Skin epidermis (tissue), 12 donors: ENCODE results near the gene NR2F1-AS1.
A peak's percentile ranks its signal among the peaks of the same experiment; 100 is the strongest.

Experiments used
- H3K27ac ChIP-seq, 21 experiments: fragments of 200-600 bp; sonication (generic) in 11 of 21; one replicate each; pipeline ENCODE4 v1.5.0; 2020; ENCODE audit warnings: mild to moderate bottlenecking in 3 of 21, inconsistent platforms in 2 of 21, moderate library complexity in 2 of 21
- H3K4me3 ChIP-seq, 7 experiments: fragments of 200-600 bp; sonication (generic) in 2 of 7; one replicate each; pipeline ENCODE4 v1.5.0; 2020; ENCODE audit warnings: inconsistent platforms in 2 of 7, mild to moderate bottlenecking in 2 of 7, moderate library complexity in 1 of 7

NR2F1-AS1 gene

GRCh38 chr5:93591323-93591945 is 10.4 kb upstream of the NR2F1-AS1 start:
- Histone ChIP-seq H3K4me3 (no peak overlapping the region), H3K27ac (no peak overlapping the region)

DNA sequence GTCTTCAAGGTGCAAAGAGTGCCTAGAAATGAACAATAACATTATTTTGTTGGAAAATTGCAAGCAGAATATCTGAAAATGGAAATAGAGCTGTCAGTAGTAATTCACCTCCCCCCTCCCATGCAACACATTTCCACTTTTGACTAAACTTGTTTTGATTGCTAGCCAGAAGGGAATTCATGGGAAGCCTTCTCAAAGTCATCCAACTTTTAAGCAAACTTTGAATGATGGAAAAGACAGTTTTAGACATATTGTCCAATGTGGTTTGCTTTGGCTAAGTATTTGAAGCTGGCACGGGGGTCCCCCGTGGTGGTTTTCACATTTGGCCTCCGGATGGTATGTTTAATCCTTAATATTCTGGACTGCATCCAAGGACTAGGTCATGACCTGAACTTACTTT is 9.5 kb upstream of the NR2F1-AS1 start:
- H3K4me3 ChIP-seq = no peak overlapping the region
- H3K27ac ChIP-seq = no peak overlapping the region

- Histone ChIP-seq H3K4me3 (no peak overlapping the region), H3K27ac (no peak overlapping the region)
Observed at GRCh38 chr5:93589829-93590215, 8.8 kb upstream of the NR2F1-AS1 start.

GRCh38 chr5:93589152-93589828 is 8.3 kb upstream of the NR2F1-AS1 start:
- H3K4me3 ChIP-seq = no peak overlapping the region
- no peak overlapping the region for H3K27ac ChIP-seq

- no peak overlapping the region for H3K27ac ChIP-seq
Observed at GRCh38 chr5:93588352-93589151, 7.5 kb upstream of the NR2F1-AS1 start.

DNA sequence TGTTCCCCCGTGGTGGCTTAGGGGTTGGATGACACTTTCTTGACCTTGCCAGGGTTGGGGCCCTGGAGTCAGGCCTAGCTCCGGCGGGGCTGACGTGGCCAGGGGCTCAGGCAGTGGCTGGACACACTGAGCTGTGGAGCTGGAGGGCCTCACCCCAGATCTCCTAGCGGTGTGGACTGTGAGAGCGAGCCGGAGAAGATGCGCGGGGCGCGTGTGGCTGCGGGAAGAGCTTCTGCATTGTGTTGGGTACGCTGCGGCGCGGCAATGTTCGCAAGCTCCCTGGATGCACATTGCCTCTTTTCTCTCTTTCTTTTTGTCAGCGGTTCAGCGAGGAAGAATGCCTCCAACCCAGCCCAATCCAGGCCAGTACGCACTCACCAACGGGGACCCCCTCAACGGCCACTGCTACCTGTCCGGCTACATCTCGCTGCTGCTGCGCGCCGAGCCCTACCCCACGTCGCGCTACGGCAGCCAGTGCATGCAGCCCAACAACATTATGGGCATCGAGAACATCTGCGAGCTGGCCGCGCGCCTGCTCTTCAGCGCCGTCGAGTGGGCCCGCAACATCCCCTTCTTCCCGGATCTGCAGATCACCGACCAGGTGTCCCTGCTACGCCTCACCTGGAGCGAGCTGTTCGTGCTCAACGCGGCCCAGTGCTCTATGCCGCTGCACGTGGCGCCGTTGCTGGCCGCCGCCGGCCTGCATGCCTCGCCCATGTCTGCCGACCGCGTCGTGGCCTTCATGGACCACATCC is 6.8 kb upstream of the NR2F1-AS1 start:
- Histone ChIP-seq H3K4me3 (no peak overlapping the region), H3K27ac (no peak overlapping the region)

More at GRCh38 chr5:93588352-93589151, 7.5 kb upstream of the NR2F1-AS1 start:
- no peak overlapping the region for H3K4me3 ChIP-seq

DNA sequence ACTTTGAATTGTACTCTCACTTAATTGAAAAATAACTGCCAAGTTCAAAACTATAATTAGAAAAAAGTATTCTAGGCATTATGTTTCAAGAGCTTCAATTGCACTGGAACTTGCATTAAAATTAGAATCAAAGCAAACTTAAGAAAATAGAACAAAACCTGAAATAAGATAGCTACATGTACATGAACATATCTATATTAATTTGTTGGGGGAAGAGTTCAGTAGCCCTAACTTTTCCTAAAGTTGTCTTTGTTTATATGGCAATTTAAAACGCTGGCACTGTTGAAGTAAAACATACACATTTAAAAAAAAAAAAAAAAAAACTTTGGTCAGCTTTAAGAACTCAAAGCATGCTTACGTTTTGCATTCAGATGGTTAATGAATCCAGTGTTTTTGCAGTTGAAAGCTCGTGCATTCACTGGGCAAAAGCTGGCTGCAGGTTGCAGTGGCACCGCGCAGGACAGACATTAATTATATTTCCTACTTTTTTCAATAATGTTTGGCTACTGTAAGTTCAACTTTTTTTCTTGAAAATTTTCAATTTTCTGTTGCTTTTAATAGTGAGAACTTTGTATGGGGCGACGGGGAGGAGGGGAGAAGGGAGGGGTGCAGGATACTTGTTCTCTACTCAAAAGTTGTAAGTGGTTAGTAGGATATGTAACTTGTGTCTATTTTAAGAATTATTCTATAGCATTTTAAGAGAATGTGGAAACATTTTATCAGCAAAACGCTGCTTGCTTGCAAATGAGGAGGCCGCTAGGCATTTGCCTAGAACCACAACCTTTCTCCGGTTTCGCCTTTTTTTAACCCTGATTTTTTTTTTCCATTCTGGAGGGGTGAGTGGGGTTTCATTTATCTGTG is 5.9 kb upstream of the NR2F1-AS1 start:
- H3K27ac ChIP-seq = no peak overlapping the region

GRCh38 chr5:93585767-93586385 is 4.9 kb upstream of the NR2F1-AS1 start:
- peak overlapping the region; percentile 33 to 57 (median 45) for H3K4me3 ChIP-seq
- peak overlapping the region in 2 of 21 experiments; percentile 7 to 65 for H3K27ac ChIP-seq

More for the DNA sequence above, 5.9 kb upstream of the NR2F1-AS1 start:
- no peak overlapping the region for H3K4me3 ChIP-seq

DNA sequence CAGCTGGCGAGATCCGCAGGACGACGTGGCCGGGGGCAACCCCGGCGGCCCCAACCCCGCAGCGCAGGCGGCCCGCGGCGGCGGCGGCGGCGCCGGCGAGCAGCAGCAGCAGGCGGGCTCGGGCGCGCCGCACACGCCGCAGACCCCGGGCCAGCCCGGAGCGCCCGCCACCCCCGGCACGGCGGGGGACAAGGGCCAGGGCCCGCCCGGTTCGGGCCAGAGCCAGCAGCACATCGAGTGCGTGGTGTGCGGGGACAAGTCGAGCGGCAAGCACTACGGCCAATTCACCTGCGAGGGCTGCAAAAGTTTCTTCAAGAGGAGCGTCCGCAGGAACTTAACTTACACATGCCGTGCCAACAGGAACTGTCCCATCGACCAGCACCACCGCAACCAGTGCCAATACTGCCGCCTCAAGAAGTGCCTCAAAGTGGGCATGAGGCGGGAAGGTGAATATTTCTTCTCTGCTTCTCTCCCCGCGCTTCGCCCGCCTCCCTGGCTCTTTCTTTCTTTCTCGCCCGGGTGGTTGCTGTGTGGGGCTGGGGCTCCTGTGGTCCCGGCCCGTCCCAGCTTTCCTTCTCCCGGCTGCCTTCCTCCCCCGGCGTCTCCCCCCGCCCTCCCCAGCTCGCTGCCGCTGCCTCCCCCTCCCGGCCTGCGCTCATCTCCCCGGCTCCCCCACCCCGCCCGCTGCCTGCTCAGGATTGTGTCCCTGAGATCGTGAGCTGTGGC is 4.2 kb upstream of the NR2F1-AS1 start:
- peak overlapping the region; percentile 33 to 57 (median 45) for H3K4me3 ChIP-seq
- H3K27ac ChIP-seq = peak overlapping the region in 6 of 21 experiments; percentile 7 to 65 (median 35)

GRCh38 chr5:93584596-93585040 is 3.6 kb upstream of the NR2F1-AS1 start:
- peak overlapping the region in 6 of 21 experiments; percentile 10 to 60 (median 32) for H3K27ac ChIP-seq
- peak overlapping the region; percentile 33 to 57 (median 45) for H3K4me3 ChIP-seq

DNA sequence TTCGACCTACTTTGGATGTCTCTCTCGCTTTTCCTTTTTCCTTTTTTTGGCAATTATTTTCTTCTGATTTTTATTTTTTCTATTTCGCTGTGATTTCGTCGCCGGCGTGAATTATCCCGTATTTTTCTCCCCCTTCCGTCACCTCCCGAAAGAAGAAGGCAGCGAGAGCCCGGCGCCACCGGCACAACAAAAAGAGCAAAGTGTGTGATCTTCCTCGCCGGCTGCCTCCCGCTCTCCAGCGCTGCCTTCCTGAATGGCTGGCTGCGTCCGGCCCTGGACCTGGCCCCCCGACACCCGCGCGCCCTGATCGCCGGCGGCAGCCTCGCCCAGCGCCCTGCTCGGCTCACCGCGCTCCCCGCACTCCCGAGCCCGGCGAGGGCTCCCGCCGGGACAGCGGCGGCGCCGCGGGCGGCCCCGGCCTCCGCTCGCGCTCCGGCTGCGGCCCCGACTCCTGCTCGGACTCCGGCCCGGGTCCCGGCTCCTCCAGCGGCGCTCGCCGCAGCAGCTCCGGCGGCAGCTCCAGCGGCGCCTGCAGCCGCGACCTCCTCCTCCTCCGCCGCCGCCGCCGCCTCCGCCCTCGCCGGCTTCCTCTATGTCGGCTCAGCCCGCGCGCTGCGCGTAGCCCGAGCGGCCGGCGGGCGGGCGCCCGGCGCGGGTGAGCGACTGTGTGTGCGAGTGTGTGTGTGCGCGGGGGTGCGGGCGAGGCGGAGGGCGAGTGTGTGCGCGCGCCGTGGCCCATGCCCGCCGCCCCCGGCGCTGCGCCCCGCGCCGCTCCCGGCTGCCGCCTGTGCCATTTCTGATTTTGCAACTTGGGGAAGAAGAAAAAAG is 3.0 kb upstream of the NR2F1-AS1 start:
- H3K4me3 ChIP-seq = peak overlapping the region; percentile 33 to 57 (median 45)

DNA sequence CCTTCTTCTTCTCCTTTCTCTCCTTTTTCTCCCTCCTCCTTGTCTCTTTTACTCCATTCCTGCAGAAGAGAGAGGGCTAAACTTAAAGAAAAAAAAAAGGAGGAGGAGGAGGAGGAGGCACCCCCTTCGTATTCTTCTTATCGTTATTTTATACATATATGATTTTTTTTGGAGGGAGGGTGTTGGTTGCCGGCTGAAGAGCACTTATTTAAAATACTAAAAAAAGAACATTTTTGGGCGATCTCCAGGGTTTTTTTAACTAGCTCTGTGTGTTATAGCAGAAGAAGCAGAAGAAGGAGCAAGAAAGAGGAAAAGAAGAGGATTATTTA is 2.4 kb upstream of the NR2F1-AS1 start:
- Histone ChIP-seq H3K4me3 (peak overlapping the region; percentile 14 to 57 (median 45)), H3K27ac (peak overlapping the region in 6 of 21 experiments; percentile 3 to 73 (median 40))

More for the DNA sequence above, 3.0 kb upstream of the NR2F1-AS1 start:
- peak overlapping the region in 7 of 21 experiments; percentile 10 to 73 (median 54) for H3K27ac ChIP-seq

GRCh38 chr5:93582677-93583438 is 1.8 kb upstream of the NR2F1-AS1 start, which contains the start of gene NR2F1:
NR2F1 (plus strand) TSS chr5:93583222; CDS start chr5:93585024, 1,802 bp downstream.
- H3K4me3 ChIP-seq = peak within 1 kb of the TSS; percentile 14 to 61 (median 45)
- peak within 1 kb of the TSS in 7 of 21 experiments; percentile 25 to 73 (median 54) for H3K27ac ChIP-seq

- Histone ChIP-seq H3K27ac (peak overlapping the region in 1 of 21 experiments; percentile 26), H3K4me3 (peak overlapping the region in 2 of 7 experiments; percentile 48 to 61)
Observed at GRCh38 chr5:93582167-93582462, 1.1 kb upstream of the NR2F1-AS1 start.

- peak overlapping the region in 19 of 21 experiments; percentile 2 to 86 (median 71) for H3K27ac ChIP-seq
Observed at GRCh38 chr5:93580063-93580926, 724 bp downstream of the NR2F1-AS1 start.

More at GRCh38 chr5:93580063-93580926, 724 bp downstream of the NR2F1-AS1 start:
- H3K4me3 ChIP-seq = peak overlapping the region; percentile 32 to 61 (median 43)
